B cell (primary cell): ENCODE results near the gene COLEC12. TPM values are rescaled to one million over a fixed set of nuclear protein-coding genes. Genes with fewer than 3 reads are reported as not detected.

Source experiments
- ATAC-seq: fragments of 200-7000 bp; cut with Tn5 transposase; one replicate; pipeline ENCODE4 v1.10.0; 2021; ENCODE audit warnings: low read depth, mild to moderate bottlenecking, moderate number of reproducible peaks, moderate library complexity
- CTCF ChIA-PET: fragments of 350-600 bp; sonication (Branson Sonifier 250); formaldehyde crosslinking; loops from one replicate; lab custom pipeline; 2021; ENCODE audit warnings: antibody characterized with exemption, inconsistent platforms; lab: Charles Lee
- POLR2A ChIA-PET: fragments of 350-600 bp; sonication (Branson Sonifier 250); formaldehyde crosslinking; loops from one replicate; lab custom pipeline; 2021; ENCODE audit warnings: antibody characterized with exemption; lab: Charles Lee
- DNase-seq: peaks from one replicate; pipeline ENCODE4 v3.0.0; 2013
- H2AFZ ChIP-seq: 2 replicates; pipeline ENCODE4 v1.6.1; 2012; ENCODE audit warnings: mild to moderate bottlenecking, low read depth, low read length; ENCODE audit not compliant: insufficient read depth, poor library complexity, severe bottlenecking
- H3K27ac ChIP-seq, 2 donors: 1 replicate in 1 of 2; 2 replicates in 1 of 2; pipeline ENCODE4 v1.5.1; 2012 to 2013; ENCODE audit warnings: low read length in 2 of 2, mild to moderate bottlenecking in 2 of 2, moderate library complexity in 1 of 2
- H3K27me3 ChIP-seq, 4 experiments: fragments of 200-600 bp in 1 of 4; sonication (generic) in 1 of 4; replicated peaks in 1 of 4; 1 replicate in 2 of 4; 2 replicates in 2 of 4; pipeline versions ENCODE4 v1.6.1 to v1.7.0; 2013 to 2016; ENCODE audit warnings: low read length in 3 of 4, mild to moderate bottlenecking in 2 of 4, mixed read lengths in 1 of 4, moderate library complexity in 1 of 4; ENCODE audit not compliant: insufficient read depth in 4 of 4, control insufficient read depth in 3 of 4; ENCODE audit errors: control extremely low read depth in 1 of 4
- H3K36me3 ChIP-seq, 2 experiments: replicated peaks in 1 of 2; 1 replicate in 1 of 2; 2 replicates in 1 of 2; pipeline versions ENCODE4 v1.6.1 to v1.7.1; 2013; ENCODE audit warnings: low read length in 1 of 2; ENCODE audit not compliant: insufficient read depth in 2 of 2, control insufficient read depth in 1 of 2; ENCODE audit errors: control extremely low read depth in 1 of 2, extremely low read depth in 1 of 2
- H3K4me1 ChIP-seq, 2 donors: fragments of 200-600 bp in 1 of 2; sonication (generic) in 1 of 2; 1 replicate in 1 of 2; 2 replicates in 1 of 2; pipeline versions ENCODE4 v1.5.1 to v1.6.1; 2013 to 2017; ENCODE audit warnings: low read length in 2 of 2; ENCODE audit not compliant: control insufficient read depth in 2 of 2, insufficient read depth in 2 of 2
- H3K4me2 ChIP-seq: replicated peaks from 2 replicates; pipeline ENCODE3; 2012; ENCODE audit warnings: mild to moderate bottlenecking, low read depth, low read length; ENCODE audit not compliant: poor library complexity, severe bottlenecking
- H3K4me3 ChIP-seq, 5 experiments: fragments of 200-600 bp in 1 of 5; sonication (generic) in 1 of 5; 1 replicate in 3 of 5; 2 replicates in 2 of 5; pipeline versions ENCODE4 v1.5.1 to v1.7.0; 2011 to 2016; ENCODE audit warnings: low read length in 4 of 5, mild to moderate bottlenecking in 4 of 5, low read depth in 2 of 5, control low read depth in 1 of 5, moderate library complexity in 1 of 5; ENCODE audit not compliant: insufficient read depth in 1 of 5; ENCODE audit errors: control extremely low read depth in 1 of 5, extremely low read depth in 1 of 5
- H3K79me2 ChIP-seq: fragments of 200-600 bp; sonication (generic); one replicate; pipeline ENCODE4 v1.6.0; 2016; ENCODE audit warnings: low read length; ENCODE audit not compliant: control insufficient read depth, insufficient read depth
- H3K9ac ChIP-seq: fragments of 200-600 bp; sonication (generic); 2 replicates; pipeline ENCODE4 v1.6.1; 2017; ENCODE audit warnings: mild to moderate bottlenecking, low read length, moderate library complexity
- H3K9me3 ChIP-seq, 3 donors: one replicate each; pipeline versions ENCODE4 v1.6.1 to v1.7.1; 2013; ENCODE audit warnings: low read length in 2 of 3; ENCODE audit not compliant: control insufficient read depth in 2 of 3, insufficient read depth in 1 of 3; ENCODE audit errors: control extremely low read depth in 1 of 3
- H4K20me1 ChIP-seq: 2 replicates; pipeline ENCODE4 v1.6.0; 2012; ENCODE audit warnings: mild to moderate bottlenecking, low read length; ENCODE audit not compliant: insufficient read depth, control insufficient read depth, poor library complexity, severe bottlenecking
- H3K27ac Mint-ChIP-seq: one replicate; pipeline ENCODE4 v1.8.0; 2021; ENCODE audit warnings: mixed read lengths
- H3K27me3 Mint-ChIP-seq: one replicate; pipeline ENCODE4 v1.8.0; 2021; ENCODE audit warnings: mixed read lengths
- H3K4me1 Mint-ChIP-seq: one replicate; pipeline ENCODE4 v1.8.0; 2021; ENCODE audit warnings: mixed read lengths
- H3K4me3 Mint-ChIP-seq: one replicate; pipeline ENCODE4 v1.8.0; 2021; ENCODE audit warnings: mixed read lengths
- H3K9me3 Mint-ChIP-seq: one replicate; pipeline ENCODE4 v1.8.0; 2022; ENCODE audit warnings: mixed read lengths; ENCODE audit not compliant: insufficient read depth
- EZH2 ChIP-seq: IDR thresholded peaks from 2 replicates; pipeline ENCODE4 v1.6.1; 2012; ENCODE audit warnings: borderline replicate concordance, low read depth, mild to moderate bottlenecking, moderate library complexity, low read length; ENCODE audit not compliant: insufficient read depth, poor library complexity, severe bottlenecking
- WGBS: methylation state at CpG from one replicate; pipeline ENCODE4 v1.1.5; 2013; ENCODE audit warnings: missing lambda C conversion rate; ENCODE audit not compliant: insufficient coverage; 5-methylcytosine and 5-hydroxymethylcytosine counted together
- intact Hi-C: fragments of 100-400 bp; cut with micrococcal nuclease; formaldehyde crosslinking; loops from one replicate; pipeline ENCODE4 v1.10.0; 2022
- polyA plus RNA-seq: library from polyadenylated mRNA; depleted of rRNA; stranded (reverse); fragments of >200 nt; gene quantifications from 2 replicates; pipeline ENCODE4 v1.2.3, GENCODE V29; 2012
- total RNA-seq, 2 donors: library from RNA; stranded (reverse); fragments of 120-200 nt in 1 of 2; gene quantifications; 1 replicate in 1 of 2; 2 replicates in 1 of 2; pipeline versions ENCODE4 v1.2.3 to v1.2.4, GENCODE V29; 2013 to 2022
- TF ChIP-seq, protein P1 (sequence below): fragments of 200-600 bp; IDR thresholded peaks from one replicate; pipeline ENCODE4 v1.8.0; 2022; ENCODE audit warnings: antibody characterized with exemption, mild to moderate bottlenecking

COLEC12 gene
- total and polyA plus RNA-seq, 2 donors (not counting 1 experiment from before 2014, with no cell fraction given), result not detected

DNA sequence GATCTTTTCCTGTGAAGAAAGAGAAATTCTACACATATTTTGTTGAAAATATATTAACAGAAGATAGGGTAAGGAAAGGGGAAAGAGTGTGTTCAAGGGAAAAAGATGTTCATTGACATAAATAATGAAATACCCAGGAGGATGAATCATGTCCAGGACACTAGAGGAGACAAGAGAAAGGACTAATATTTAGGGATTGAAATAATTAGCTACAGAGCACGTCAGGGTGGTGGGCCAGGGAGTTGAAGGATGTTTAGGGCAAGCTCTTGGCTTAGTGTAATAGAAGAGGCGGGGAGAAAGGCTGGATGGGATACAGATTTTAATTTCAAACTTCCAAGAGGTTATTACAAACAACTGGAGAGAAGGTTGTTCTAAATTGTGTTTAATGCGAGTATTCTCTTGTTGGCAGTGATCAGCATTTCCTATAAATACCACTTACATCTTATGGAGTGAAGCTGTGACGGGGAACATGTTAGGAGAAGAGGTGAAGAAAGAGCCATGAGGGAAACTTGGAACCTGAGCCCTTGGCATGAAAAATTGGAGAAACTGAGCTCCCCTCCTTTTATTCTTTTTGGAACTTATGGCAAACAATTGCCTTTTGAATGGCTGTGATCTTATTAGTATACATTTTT, 43.1 kb upstream of the COLEC12 start:
- Histone ChIP-seq H3K36me3 (no peaks in the 10 kb centered on the region), H3K79me2 (no peaks in the 10 kb centered on the region), H3K4me1 (no peaks in the 10 kb centered on the region), H3K4me2 (no peak overlapping the region), H3K4me3 (no peak overlapping the region), H3K27ac (no peak overlapping the region), H3K27me3 (no peaks in the 10 kb centered on the region), H3K9me3 (no peaks in the 10 kb centered on the region), H3K9ac (no peak overlapping the region), H4K20me1 (no peaks in the 10 kb centered on the region), H2AFZ (no peak overlapping the region)
- Mint-ChIP-seq H3K27me3 (no peaks in the 10 kb centered on the region), H3K9me3 (no peaks in the 10 kb centered on the region), H3K27ac (no peak overlapping the region), H3K4me3 (no peak overlapping the region), H3K4me1 (no peaks in the 10 kb centered on the region)
- 75% methylated on average over 1 of the region's 4 CpGs for WGBS
- POLR2A ChIA-PET, result no interaction called here
- DNase-seq (no peak), ATAC-seq (no peak)
- CTCF ChIA-PET, result no interaction called here
- intact Hi-C loops, result no loop called here
- no peak for TF ChIP-seq EZH2
- TF ChIP-seq, protein P1, sequence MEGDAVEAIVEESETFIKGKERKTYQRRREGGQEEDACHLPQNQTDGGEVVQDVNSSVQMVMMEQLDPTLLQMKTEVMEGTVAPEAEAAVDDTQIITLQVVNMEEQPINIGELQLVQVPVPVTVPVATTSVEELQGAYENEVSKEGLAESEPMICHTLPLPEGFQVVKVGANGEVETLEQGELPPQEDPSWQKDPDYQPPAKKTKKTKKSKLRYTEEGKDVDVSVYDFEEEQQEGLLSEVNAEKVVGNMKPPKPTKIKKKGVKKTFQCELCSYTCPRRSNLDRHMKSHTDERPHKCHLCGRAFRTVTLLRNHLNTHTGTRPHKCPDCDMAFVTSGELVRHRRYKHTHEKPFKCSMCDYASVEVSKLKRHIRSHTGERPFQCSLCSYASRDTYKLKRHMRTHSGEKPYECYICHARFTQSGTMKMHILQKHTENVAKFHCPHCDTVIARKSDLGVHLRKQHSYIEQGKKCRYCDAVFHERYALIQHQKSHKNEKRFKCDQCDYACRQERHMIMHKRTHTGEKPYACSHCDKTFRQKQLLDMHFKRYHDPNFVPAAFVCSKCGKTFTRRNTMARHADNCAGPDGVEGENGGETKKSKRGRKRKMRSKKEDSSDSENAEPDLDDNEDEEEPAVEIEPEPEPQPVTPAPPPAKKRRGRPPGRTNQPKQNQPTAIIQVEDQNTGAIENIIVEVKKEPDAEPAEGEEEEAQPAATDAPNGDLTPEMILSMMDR, result no peak

DNA sequence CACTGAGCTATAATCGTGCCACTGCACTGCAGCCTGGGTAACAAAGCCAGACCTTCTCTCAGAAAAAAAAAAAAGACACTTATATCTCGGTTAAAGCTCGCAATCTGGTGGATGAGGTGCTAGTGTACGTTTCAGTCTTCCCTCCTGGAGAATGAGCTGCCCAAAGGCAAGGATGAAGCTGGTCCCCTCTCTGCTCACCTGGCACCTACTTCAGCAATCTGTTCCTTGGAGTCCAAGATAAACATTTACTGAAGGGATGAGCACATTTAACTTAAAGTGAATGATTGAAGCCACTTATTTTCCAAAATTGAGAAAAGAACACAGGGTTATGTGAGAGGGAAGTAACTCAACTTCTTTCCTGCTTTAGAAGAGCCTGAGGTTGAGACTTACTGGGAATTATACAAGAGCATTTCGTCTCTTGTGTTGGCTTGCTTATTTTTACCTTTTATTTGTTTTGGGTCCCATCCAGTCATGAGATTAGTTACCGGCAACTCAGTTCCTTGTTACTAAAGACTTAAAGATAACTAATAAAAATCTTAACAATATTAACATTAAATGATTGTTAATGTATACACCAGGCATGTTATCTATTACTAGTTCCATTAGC, 33.6 kb upstream of the COLEC12 start:
- no peaks in the 10 kb centered on the region for H3K4me1 Mint-ChIP-seq
- ATAC-seq (no peak), DNase-seq (no peak)
- no peaks in the 10 kb centered on the region for H3K9me3 ChIP-seq
- TF ChIP-seq EZH2, result no peak
- TF ChIP-seq, protein P1, result no peak
- no peak overlapping the region for H3K9ac ChIP-seq
- H3K79me2 ChIP-seq, result no peaks in the 10 kb centered on the region
- H3K4me2 ChIP-seq, result no peak overlapping the region
- no peaks in the 10 kb centered on the region for H4K20me1 ChIP-seq
- H3K9me3 Mint-ChIP-seq, result no peaks in the 10 kb centered on the region
- no CpG with 5 or more reads among the region's 6 CpGs for WGBS
- no peak overlapping the region for H3K27ac ChIP-seq
- CTCF ChIA-PET, result interaction anchor here (0.9 kb wide), 1 partner anchor 60 kb away, joined by 3 read pairs; no protein-coding TSS in a partner anchor
- no peaks in the 10 kb centered on the region for H3K27me3 ChIP-seq
- intact Hi-C loops, result no loop called here
- H3K4me3 Mint-ChIP-seq, result no peak overlapping the region
- H3K36me3 ChIP-seq, result no peaks in the 10 kb centered on the region
- no peak overlapping the region for H3K27ac Mint-ChIP-seq
- no peak overlapping the region for H2AFZ ChIP-seq
- peaks cover 4% of the 10 kb centered on the region for H3K27me3 Mint-ChIP-seq
- no peaks in the 10 kb centered on the region for H3K4me1 ChIP-seq
- POLR2A ChIA-PET, result no interaction called here
- H3K4me3 ChIP-seq, result no peak overlapping the region
